HEK293 (cell line): Measurements from ENCODE around the gene AGAP1.

Source experiments
- CTCF ChIA-PET: fragments of 350-600 bp; formaldehyde crosslinking; extraction: SDS; loops from one replicate; lab custom pipeline; 2021; ENCODE audit warnings: antibody characterized with exemption; lab: Yijun Ruan, JAX
- POLR2A ChIA-PET: fragments of 300-600 bp; formaldehyde crosslinking; extraction: SDS; loops from one replicate; lab custom pipeline; 2020; ENCODE audit warnings: antibody characterized with exemption, inconsistent platforms; lab: Yijun Ruan, JAX
- H3K27ac ChIP-seq: fragments of 200-500 bp; sonication (Bioruptor generic); 2 replicates; pipeline ENCODE4 v1.5.1; 2014; ENCODE audit warnings: low read depth, low read length, control low read depth, inconsistent platforms; ENCODE audit errors: extremely low read depth
- H3K36me3 ChIP-seq, 2 experiments: fragments of 200-500 bp in 1 of 2; sonication (Bioruptor generic) in 1 of 2; 1 replicate in 1 of 2; 2 replicates in 1 of 2; pipeline ENCODE4 v1.5.1; 2014 to 2017; ENCODE audit warnings: inconsistent platforms in 2 of 2, low read length in 2 of 2; ENCODE audit not compliant: control insufficient read depth in 2 of 2, insufficient read depth in 1 of 2
- H3K4me1 ChIP-seq: fragments of 200-500 bp; sonication (Bioruptor generic); 2 replicates; pipeline ENCODE4 v1.5.1; 2014; ENCODE audit warnings: mild to moderate bottlenecking, low read length, inconsistent platforms; ENCODE audit not compliant: control insufficient read depth, insufficient read depth
- H3K4me3 ChIP-seq: 2 replicates; pipeline ENCODE4 v1.5.1; 2011; ENCODE audit warnings: low read depth, mild to moderate bottlenecking, control low read depth, low read length, moderate library complexity
- H3K9me3 ChIP-seq: fragments of 200-500 bp; sonication (Bioruptor generic); 2 replicates; pipeline ENCODE4 v1.5.1; 2014; ENCODE audit warnings: low read depth, low read length, inconsistent platforms; ENCODE audit not compliant: control insufficient read depth, insufficient read depth
- ATF2 ChIP-seq: fragments of 450-650 bp; formaldehyde crosslinking; IDR thresholded peaks from 2 replicates; pipeline ENCODE4 v1.5.1; 2016; ENCODE audit warnings: missing biosample characterization, missing genetic modification characterization, low read depth
- BCL11B ChIP-seq: fragments of 450-650 bp; formaldehyde crosslinking; IDR thresholded peaks from 2 replicates; pipeline ENCODE4 v1.5.1; 2016; ENCODE audit warnings: low read depth, missing biosample characterization, missing genetic modification characterization
- GLI4 ChIP-seq: fragments of 450-650 bp; formaldehyde crosslinking; IDR thresholded peaks from 2 replicates; pipeline ENCODE4 v1.5.1; 2016; ENCODE audit warnings: missing biosample characterization, missing genetic modification characterization
- GLIS1 ChIP-seq: fragments of 450-650 bp; formaldehyde crosslinking; IDR thresholded peaks from 2 replicates; pipeline ENCODE4 v1.5.1; 2016; ENCODE audit warnings: missing biosample characterization, missing genetic modification characterization
- KLF10 ChIP-seq: fragments of 450-650 bp; IDR thresholded peaks from 2 replicates; pipeline ENCODE4 v1.5.1; 2018; ENCODE audit warnings: missing biosample characterization, mild to moderate bottlenecking, missing genetic modification characterization
- KLF16 ChIP-seq: fragments of 450-650 bp; formaldehyde crosslinking; IDR thresholded peaks from 2 replicates; pipeline ENCODE4 v1.5.1; 2017; ENCODE audit warnings: missing biosample characterization, missing genetic modification characterization
- KLF8 ChIP-seq: fragments of 450-650 bp; formaldehyde crosslinking; IDR thresholded peaks from 2 replicates; pipeline ENCODE4 v1.5.1; 2016; ENCODE audit warnings: missing biosample characterization, missing genetic modification characterization
- PRDM10 ChIP-seq: fragments of 450-650 bp; formaldehyde crosslinking; IDR thresholded peaks from 2 replicates; pipeline ENCODE4 v1.5.1; 2016; ENCODE audit warnings: missing biosample characterization, missing genetic modification characterization
- PRDM2 ChIP-seq: fragments of 450-650 bp; formaldehyde crosslinking; IDR thresholded peaks from 2 replicates; pipeline ENCODE4 v1.5.1; 2016; ENCODE audit warnings: missing biosample characterization, missing genetic modification characterization, borderline replicate concordance
- SETDB1 ChIP-seq: IDR thresholded peaks from one replicate; pipeline ENCODE4 v1.6.1; 2017; ENCODE audit warnings: mild to moderate bottlenecking, low read length, moderate library complexity, mixed read lengths; ENCODE audit not compliant: insufficient read length
- SP7 ChIP-seq: fragments of 450-650 bp; formaldehyde crosslinking; IDR thresholded peaks from 2 replicates; pipeline ENCODE4 v1.5.1; 2016; ENCODE audit warnings: missing biosample characterization, missing genetic modification characterization
- ZFHX2 ChIP-seq: fragments of 450-650 bp; formaldehyde crosslinking; conservative IDR thresholded peaks from 2 replicates; pipeline ENCODE4 v1.5.1; 2016; ENCODE audit warnings: missing biosample characterization, missing genetic modification characterization
- ZFP41 ChIP-seq: fragments of 450-650 bp; formaldehyde crosslinking; IDR thresholded peaks from 2 replicates; pipeline ENCODE4 v1.5.1; 2016; ENCODE audit warnings: missing biosample characterization, missing genetic modification characterization, borderline replicate concordance
- ZNF292 ChIP-seq: fragments of 450-650 bp; formaldehyde crosslinking; IDR thresholded peaks from 2 replicates; pipeline ENCODE4 v1.5.1; 2016; ENCODE audit warnings: low read depth, missing biosample characterization, missing genetic modification characterization, borderline replicate concordance
- ZNF37A ChIP-seq: fragments of 450-650 bp; IDR thresholded peaks from 2 replicates; pipeline ENCODE4 v1.5.1; 2018; ENCODE audit warnings: missing biosample characterization, missing genetic modification characterization
- ZNF391 ChIP-seq: fragments of 450-650 bp; formaldehyde crosslinking; IDR thresholded peaks from 2 replicates; pipeline ENCODE4 v1.5.1; 2016; ENCODE audit warnings: low read depth, missing biosample characterization, missing genetic modification characterization, borderline replicate concordance
- ZNF416 ChIP-seq: fragments of 450-650 bp; formaldehyde crosslinking; IDR thresholded peaks from 2 replicates; pipeline ENCODE4 v1.5.1; 2016; ENCODE audit warnings: missing biosample characterization, missing genetic modification characterization
- ZNF513 ChIP-seq: fragments of 450-650 bp; IDR thresholded peaks from 2 replicates; pipeline ENCODE4 v1.5.1; 2018; ENCODE audit warnings: missing biosample characterization, missing genetic modification characterization
- ZNF521 ChIP-seq: fragments of 450-650 bp; formaldehyde crosslinking; IDR thresholded peaks from 2 replicates; pipeline ENCODE4 v1.5.1; 2017; ENCODE audit warnings: missing biosample characterization, mild to moderate bottlenecking, missing genetic modification characterization
- ZNF623 ChIP-seq: fragments of 450-650 bp; formaldehyde crosslinking; IDR thresholded peaks from 2 replicates; pipeline ENCODE4 v1.5.1; 2016; ENCODE audit warnings: missing biosample characterization, missing genetic modification characterization
- ZNF660 ChIP-seq: fragments of 450-650 bp; IDR thresholded peaks from 2 replicates; pipeline ENCODE4 v1.5.1; 2018; ENCODE audit warnings: missing biosample characterization, mild to moderate bottlenecking, missing genetic modification characterization
- ZNF791 ChIP-seq: fragments of 450-650 bp; formaldehyde crosslinking; IDR thresholded peaks from 2 replicates; pipeline ENCODE4 v1.5.1; 2016; ENCODE audit warnings: missing biosample characterization, missing genetic modification characterization
- ZNF843 ChIP-seq: fragments of 450-650 bp; formaldehyde crosslinking; IDR thresholded peaks from 2 replicates; pipeline ENCODE4 v1.5.1; 2016; ENCODE audit warnings: missing biosample characterization, missing genetic modification characterization
- ZSCAN18 ChIP-seq: fragments of 450-650 bp; formaldehyde crosslinking; IDR thresholded peaks from 2 replicates; pipeline ENCODE4 v1.5.1; 2016; ENCODE audit warnings: missing biosample characterization, missing genetic modification characterization
- ZSCAN23 ChIP-seq: fragments of 450-650 bp; formaldehyde crosslinking; IDR thresholded peaks from 2 replicates; pipeline ENCODE4 v1.5.1; 2016; ENCODE audit warnings: missing biosample characterization, missing genetic modification characterization

AGAP1 gene

GRCh38 chr2:235480614-235481013, 13.2 kb upstream of the AGAP1 start (continued):
- TF ChIP-seq ZNF843 = no peak
- no peak for TF ChIP-seq ZNF391 (tag by site-specific recombination)
- no peak for TF ChIP-seq ZNF37A (tag by site-specific recombination)
- no peak for TF ChIP-seq KLF16
- TF ChIP-seq GLIS1 = no peak
- no peak for TF ChIP-seq ZNF416 (tag by site-specific recombination)
- TF ChIP-seq SETDB1 = no peak
- no peak for TF ChIP-seq ZSCAN18 (tag by site-specific recombination)
- TF ChIP-seq ZNF791 (tag by site-specific recombination) = no peak
- TF ChIP-seq, all 188 proteins: peak for 0

GRCh38 chr2:235483313-235483712, 10.5 kb upstream of the AGAP1 start:
- no peaks in the 10 kb centered on the region for H3K36me3 ChIP-seq
- no peak overlapping the region for H3K4me3 ChIP-seq
- H3K27ac ChIP-seq = no peak overlapping the region
- ChIA-PET POLR2A (no interaction called here), CTCF (no interaction called here)
- H3K9me3 ChIP-seq = no peaks in the 10 kb centered on the region
- H3K4me1 ChIP-seq = no peaks in the 10 kb centered on the region
- TF ChIP-seq ZNF791 (tag by site-specific recombination) (no peak), ZNF292 (no peak), SP7 (tag by site-specific recombination) (no peak), ZNF513 (no peak), ZNF660 (no peak), ZNF521 (tag by site-specific recombination) (no peak), ZSCAN23 (no peak), KLF10 (tag by site-specific recombination) (no peak), KLF8 (tag by site-specific recombination) (no peak), PRDM10 (tag by site-specific recombination) (no peak), ZFP41 (tag by site-specific recombination) (no peak), ATF2 (tag by site-specific recombination) (no peak), ZFHX2 (tag by site-specific recombination) (no peak), PRDM2 (tag by site-specific recombination) (no peak), GLI4 (no peak), ZNF623 (tag by site-specific recombination) (no peak), ZNF843 (no peak), BCL11B (tag by site-specific recombination) (no peak)
